GM18951 (cell line): ENCODE results near the gene PCDH10.
"Not testable (repeated sequence)": the region's sequence is repeated elsewhere in the genome, so short reads cannot be mapped to it uniquely, and the experiment has no call there.

Experiments
- POLR2A ChIP-seq: IDR thresholded peaks from 4 replicates; pipeline ENCODE4 v1.6.1; 2011; ENCODE audit warnings: mild to moderate bottlenecking; ENCODE audit not compliant: insufficient read length, insufficient read depth; ENCODE audit errors: extremely low read depth
- in situ Hi-C: fragments of 300-500 bp; cut with MboI; formaldehyde crosslinking; loops from one replicate; pipeline ENCODE4 v1.12.0; 2022; ENCODE audit warnings: low sequenced_read_pairs, mixed read lengths, inconsistent platforms; ENCODE audit not compliant: unreplicated experiment

Gene PCDH10

GRCh38 chr4:133189147-133189517 is 40.0 kb downstream of the PCDH10 start:
- in situ Hi-C loops = no loop called here
- TF ChIP-seq POLR2A = no peak

- TF ChIP-seq POLR2A = no peak
These were observed 41.0 kb downstream of the PCDH10 start for GRCh38 chr4:133190098-133190497.

GRCh38 chr4:133208694-133209285 is 59.7 kb downstream of the PCDH10 start:
- in situ Hi-C loops = no loop called here

More at GRCh38 chr4:133190098-133190497, 41.0 kb downstream of the PCDH10 start:
- in situ Hi-C loops = no loop called here

GRCh38 chr4:133233922-133234321 is 84.8 kb downstream of the PCDH10 start:
- no peak for TF ChIP-seq POLR2A
- in situ Hi-C loops = no loop called here

More at GRCh38 chr4:133208694-133209285, 59.7 kb downstream of the PCDH10 start:
- TF ChIP-seq POLR2A = no peak

- in situ Hi-C loops = not testable (repeated sequence)
These were observed 91.4 kb downstream of the PCDH10 start for GRCh38 chr4:133240451-133240850.
